ENCODE results near the gene C17orf67. TPM values are rescaled to one million over a fixed set of nuclear protein-coding genes. Genes with fewer than 3 reads are reported as not detected.

C17orf67 gene
- total and polyA plus RNA-seq, 7 donors: 0.14 to 1.1 (median 0.25) TPM; not detected in 1

DNA sequence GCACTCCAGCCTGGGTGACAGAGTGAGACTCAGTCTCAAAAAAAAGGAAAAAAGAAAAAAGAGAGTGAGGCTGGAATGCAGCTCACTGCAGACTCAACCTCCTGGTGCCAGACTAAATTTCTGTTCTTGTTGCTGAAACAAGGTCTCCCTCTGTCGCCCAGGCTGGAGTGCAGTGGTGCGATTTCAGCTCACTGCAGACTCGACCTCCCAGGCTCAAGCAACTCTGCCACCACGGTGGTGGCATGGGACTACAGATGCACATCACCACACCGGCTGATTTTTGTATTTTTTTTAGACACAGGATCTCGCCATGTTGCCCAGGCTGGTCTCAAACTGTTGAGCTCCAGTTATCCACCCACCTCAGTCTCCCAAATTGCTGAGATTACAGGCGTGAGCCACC is 45.6 kb upstream of the C17orf67 start:
- no peak overlapping the region for H3K4me3 ChIP-seq
- no peaks in the 10 kb centered on the region for H3K9me3 ChIP-seq
- intact Hi-C loops (cut with DNase I): no loop called here
- WGBS, 3 donors: 86 to 89% (median 88%) methylated on average over 7 of the region's 7 CpGs
- no peak overlapping the region for H3K27ac ChIP-seq
- H3K27me3 ChIP-seq (ENCODE audit: insufficient read depth in 3 of 3, low read length in 2 of 3): no peaks in the 10 kb centered on the region
- no peak for DNase-seq
- ATAC-seq: no peak
- no peak for TF ChIP-seq CTCF (IDR thresholded peaks at IDR 0.05)
- H3K36me3 ChIP-seq (ENCODE audit: insufficient read depth in 1 of 2, low read depth in 1 of 2): no peaks in the 10 kb centered on the region
- H3K4me1 ChIP-seq: no peaks in the 10 kb centered on the region

DNA sequence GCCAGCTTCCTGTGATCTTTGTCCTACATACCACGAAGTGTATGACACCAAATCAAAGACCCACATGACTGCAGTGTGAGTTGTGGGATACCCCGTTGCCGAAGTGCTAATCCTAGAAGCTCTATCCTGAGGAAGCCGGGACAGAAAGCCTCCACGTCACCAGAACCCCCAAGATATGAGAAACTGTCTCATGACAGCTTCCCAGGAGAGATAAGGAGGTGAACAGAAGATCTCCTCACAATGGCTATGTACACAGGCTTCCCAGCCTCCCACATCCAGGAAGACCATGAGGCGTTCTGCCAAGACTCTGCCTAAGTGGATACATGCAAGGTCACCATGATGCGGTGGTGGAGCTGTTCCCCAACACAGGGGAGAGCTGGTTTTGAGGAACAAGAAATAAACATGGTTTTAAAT is 43.1 kb upstream of the C17orf67 start:
- H3K9me3 ChIP-seq: no peaks in the 10 kb centered on the region
- TF ChIP-seq CTCF (IDR thresholded peaks at IDR 0.05): no peak
- H3K4me3 ChIP-seq: no peak overlapping the region
- ATAC-seq (no peak), DNase-seq (no peak)
- WGBS, 3 donors: 77 to 86% (median 77%) methylated on average over 7 of the region's 7 CpGs
- H3K27me3 ChIP-seq (ENCODE audit: insufficient read depth in 3 of 3, low read length in 2 of 3): no peaks in the 10 kb centered on the region
- H3K4me1 ChIP-seq: no peaks in the 10 kb centered on the region
- intact Hi-C loops (cut with DNase I): no loop called here
- no peaks in the 10 kb centered on the region for H3K36me3 ChIP-seq (ENCODE audit: insufficient read depth in 1 of 2, low read depth in 1 of 2)
- H3K27ac ChIP-seq: no peak overlapping the region

GRCh38 chr17:56870081-56870651 is 36.4 kb upstream of the C17orf67 start:
- DNase-seq (no peak), ATAC-seq (no peak)
- no peak for TF ChIP-seq CTCF (IDR thresholded peaks at IDR 0.05)
- no peak overlapping the region for H3K4me3 ChIP-seq
- no peaks in the 10 kb centered on the region for H3K36me3 ChIP-seq (ENCODE audit: insufficient read depth in 1 of 2, low read depth in 1 of 2)
- no peak overlapping the region for H3K27ac ChIP-seq
- H3K4me1 ChIP-seq: no peaks in the 10 kb centered on the region
- H3K27me3 ChIP-seq (ENCODE audit: insufficient read depth in 3 of 3, low read length in 2 of 3): no peaks in the 10 kb centered on the region
- intact Hi-C loops (cut with DNase I): no loop called here
- no peaks in the 10 kb centered on the region for H3K9me3 ChIP-seq
- 84 to 90% (median 86%) methylated on average over 4 of the region's 4 CpGs for WGBS, 3 donors

- intact Hi-C loops (cut with DNase I): no loop called here
- no peaks in the 10 kb centered on the region for H3K36me3 ChIP-seq (ENCODE audit: insufficient read depth in 1 of 2, low read depth in 1 of 2)
- no peak for DNase-seq
- H3K27ac ChIP-seq: no peak overlapping the region
- no peaks in the 10 kb centered on the region for H3K27me3 ChIP-seq (ENCODE audit: insufficient read depth in 3 of 3, low read length in 2 of 3)
- ATAC-seq: no peak
- H3K4me1 ChIP-seq: no peaks in the 10 kb centered on the region
- no peaks in the 10 kb centered on the region for H3K9me3 ChIP-seq
- H3K4me3 ChIP-seq: no peak overlapping the region
- TF ChIP-seq CTCF (IDR thresholded peaks at IDR 0.05): no peak
- 90 to 94% (median 92%) methylated on average over 3 of the region's 3 CpGs for WGBS, 3 donors
Measured at GRCh38 chr17:56868716-56869115, 35.0 kb upstream of the C17orf67 start.

- H3K36me3 ChIP-seq (ENCODE audit: insufficient read depth in 1 of 2, low read depth in 1 of 2): no peaks in the 10 kb centered on the region
- intact Hi-C loops (cut with DNase I): no loop called here
- no peak overlapping the region for H3K4me3 ChIP-seq
- TF ChIP-seq CTCF (IDR thresholded peaks at IDR 0.05): no peak
- H3K27ac ChIP-seq: no peak overlapping the region
- H3K4me1 ChIP-seq: no peaks in the 10 kb centered on the region
- no peak for DNase-seq
- H3K27me3 ChIP-seq (ENCODE audit: insufficient read depth in 3 of 3, low read length in 2 of 3): no peaks in the 10 kb centered on the region
- ATAC-seq: no peak
- WGBS, 3 donors: 32 to 49% (median 38%) methylated on average over 2 of the region's 2 CpGs
- no peaks in the 10 kb centered on the region for H3K9me3 ChIP-seq
Measured at GRCh38 chr17:56867948-56868376, 34.2 kb upstream of the C17orf67 start.
